A549 (cell line): ENCODE results near the gene SORL1-AS1.

Experiments
- ATAC-seq, 2 experiments: fragments of 200-7000 bp in 1 of 2; fragments of >200 bp in 1 of 2; cut with Nextera tagmentation in 1 of 2; cut with Tn5 transposase in 1 of 2; 3 replicates each; pipeline versions ENCODE4 v1.8.0 to v1.9.1; 2018 to 2020; ENCODE audit warnings: mild to moderate bottlenecking in 1 of 2, moderate library complexity in 1 of 2
- CTCF ChIA-PET: fragments of 300-600 bp; sonication (Branson Sonifier 250); formaldehyde crosslinking; extraction: SDS; loops from one replicate; lab custom pipeline; 2021; ENCODE audit warnings: antibody characterized with exemption, inconsistent platforms; lab: Yijun Ruan, JAX
- POLR2A ChIA-PET: fragments of 350-600 bp; formaldehyde crosslinking; extraction: SDS; loops from one replicate; lab custom pipeline; 2021; ENCODE audit warnings: antibody characterized with exemption, inconsistent platforms; lab: Yijun Ruan, JAX
- DNase-seq, 2 experiments: peaks; one replicate each; pipeline versions ENCODE4 v3.0.0 to v3.0.0-alpha.2; 2011 to 2016; ENCODE audit warnings: low read depth in 1 of 2, low spot score in 1 of 2
- FAIRE-seq: peaks from 2 replicates; lab custom pipeline; 2011; peaks lifted over from hg19 to GRCh38; lab: Jason Lieb, UNC
- H3K27ac ChIP-seq, 2 experiments: fragments of >200 bp; sonication (Bioruptor Twin); formaldehyde crosslinking; 3 replicates each; pipeline ENCODE4 v1.5.1; 2016 to 2017
- H3K4me1 ChIP-seq: fragments of >200 bp; sonication (Bioruptor Twin); formaldehyde crosslinking; 3 replicates; pipeline ENCODE4 v1.6.1; 2016
- H3K4me2 ChIP-seq: fragments of >200 bp; sonication (Bioruptor Twin); formaldehyde crosslinking; 3 replicates; pipeline ENCODE4 v1.6.1; 2016
- H3K4me3 ChIP-seq: fragments of >200 bp; sonication (Bioruptor Twin); formaldehyde crosslinking; 3 replicates; pipeline ENCODE4 v1.5.1; 2016
- H3K9me3 ChIP-seq: fragments of >200 bp; sonication (Bioruptor Twin); formaldehyde crosslinking; 3 replicates; pipeline ENCODE4 v1.6.1; 2016
- BCL3 ChIP-seq: fragments of >200 bp; sonication (Bioruptor Twin); formaldehyde crosslinking; IDR thresholded peaks from 3 replicates; pipeline ENCODE4 v1.6.1; 2016
- CBX2 ChIP-seq: fragments of 200-600 bp; sonication (generic); IDR thresholded peaks from 2 replicates; pipeline ENCODE4 v1.6.1; 2016; ENCODE audit warnings: low read depth, mild to moderate bottlenecking, borderline replicate concordance
- CEBPB ChIP-seq, 2 experiments: fragments of >200 bp in 1 of 2; sonication (Bioruptor Twin) in 1 of 2; formaldehyde crosslinking in 1 of 2; IDR thresholded peaks; 2 replicates each; pipeline ENCODE4 v1.6.1; 2012 to 2016
- EHF ChIP-seq: fragments of 250-450 bp; sonication (Bioruptor Pico); IDR thresholded peaks from 2 replicates; pipeline ENCODE4 v1.5.0; 2020; ENCODE audit warnings: mild to moderate bottlenecking
- ESRRA ChIP-seq: fragments of 150-350 bp; IDR thresholded peaks from 2 replicates; pipeline ENCODE4 v1.6.1; 2014; ENCODE audit warnings: mild to moderate bottlenecking, low read length, borderline replicate concordance
- FOSB ChIP-seq: fragments of 250-450 bp; sonication (Bioruptor Pico); IDR thresholded peaks from 2 replicates; pipeline ENCODE4 v1.5.0; 2020; ENCODE audit warnings: mild to moderate bottlenecking, moderate library complexity
- HEYL ChIP-seq: fragments of 250-450 bp; sonication (Bioruptor Pico); IDR thresholded peaks from 2 replicates; pipeline ENCODE4 v1.8.0; 2021; ENCODE audit warnings: mild to moderate bottlenecking, moderate library complexity
- HOXB5 ChIP-seq: fragments of 250-450 bp; sonication (Bioruptor Pico); IDR thresholded peaks from 2 replicates; pipeline ENCODE4 v1.5.0; 2020; ENCODE audit warnings: mild to moderate bottlenecking, moderate library complexity
- JUNB ChIP-seq: fragments of >200 bp; sonication (Bioruptor Twin); formaldehyde crosslinking; IDR thresholded peaks from 2 replicates; pipeline ENCODE4 v1.6.1; 2016
- KDM1A ChIP-seq: fragments of 200-600 bp; sonication (generic); IDR thresholded peaks from 2 replicates; pipeline ENCODE4 v1.6.1; 2016; ENCODE audit warnings: low read depth, mild to moderate bottlenecking
- MYC ChIP-seq: IDR thresholded peaks from 2 replicates; pipeline ENCODE4 v1.6.1; 2012; ENCODE audit warnings: mild to moderate bottlenecking, inconsistent platforms, low read length, improper control_type of control experiment, borderline replicate concordance
- POLR2AphosphoS2 ChIP-seq: conservative IDR thresholded peaks from 2 replicates; pipeline ENCODE4 v1.6.1; 2012; ENCODE audit warnings: low read length, improper control_type of control experiment, inconsistent platforms
- RCOR1 ChIP-seq: fragments of 150-350 bp; IDR thresholded peaks from 2 replicates; pipeline ENCODE4 v1.6.1; 2014; ENCODE audit warnings: antibody characterized with exemption, low read length, low read depth
- RFX5 ChIP-seq: fragments of 450-650 bp; IDR thresholded peaks from 2 replicates; pipeline ENCODE4 v1.7.1; 2014; ENCODE audit warnings: antibody characterized with exemption, mild to moderate bottlenecking, moderate library complexity
- RNF2 ChIP-seq: fragments of 200-600 bp; sonication (generic); IDR thresholded peaks from 2 replicates; pipeline ENCODE4 v1.6.1; 2016; ENCODE audit warnings: low read depth, mild to moderate bottlenecking, antibody characterized with exemption, moderate library complexity, borderline replicate concordance
- TFCP2L1 ChIP-seq: fragments of 250-450 bp; sonication (Bioruptor Pico); IDR thresholded peaks from 2 replicates; pipeline ENCODE4 v1.5.0; 2021; ENCODE audit warnings: mild to moderate bottlenecking
- ZFP36 ChIP-seq: fragments of 450-650 bp; IDR thresholded peaks from 2 replicates; pipeline ENCODE4 v1.6.1; 2014; ENCODE audit warnings: borderline replicate concordance; ENCODE audit not compliant: partially characterized antibody
- ZSCAN20 ChIP-seq: fragments of 250-450 bp; sonication (Bioruptor Pico); IDR thresholded peaks from 2 replicates; pipeline ENCODE4 v1.8.0; 2022; ENCODE audit warnings: mild to moderate bottlenecking, moderate library complexity
- WGBS: methylation state at CpG from one replicate; pipeline ENCODE4 v1.1.6; 2017; ENCODE audit errors: missing lambda C conversion rate; 5-methylcytosine and 5-hydroxymethylcytosine counted together
- TF ChIP-seq, protein P1 (sequence below): fragments of >200 bp; sonication (Bioruptor Twin); formaldehyde crosslinking; IDR thresholded peaks from 3 replicates; pipeline ENCODE4 v1.5.1; 2016
- TF ChIP-seq, protein P2 (sequence below): fragments of 250-450 bp; sonication (Bioruptor Pico); IDR thresholded peaks from 2 replicates; pipeline ENCODE4 v1.5.0; 2021; ENCODE audit warnings: mild to moderate bottlenecking, moderate library complexity, borderline replicate concordance
- TF ChIP-seq, protein P3 (sequence below): IDR thresholded peaks from 2 replicates; pipeline ENCODE4 v1.6.1; 2012; ENCODE audit warnings: low read depth, borderline replicate concordance

The SORL1-AS1 gene

DNA sequence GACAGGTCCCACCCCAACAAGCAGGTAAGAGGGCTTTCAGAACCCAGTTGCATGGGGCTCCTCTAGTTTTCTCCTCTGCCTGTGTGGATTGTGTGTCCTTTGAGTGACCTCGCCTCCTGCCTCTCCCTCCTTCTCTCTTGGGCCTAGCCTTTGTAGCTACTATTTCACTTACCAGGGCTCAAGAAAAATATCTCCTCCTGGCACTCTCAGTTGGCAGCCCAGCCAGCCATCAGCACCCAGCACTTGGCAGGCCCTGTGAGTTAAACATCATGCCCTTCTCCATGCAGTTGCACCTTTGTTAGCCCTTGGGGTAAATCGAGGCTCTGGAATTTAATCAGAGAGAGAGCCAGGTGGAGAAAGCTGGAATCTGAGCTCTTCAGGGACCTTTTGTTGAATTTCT lies 35.4 kb upstream of the SORL1-AS1 start:
- FAIRE-seq (no peak), DNase-seq (no peak), ATAC-seq (no peak)
- Histone ChIP-seq H3K27ac (no peak overlapping the region), H3K4me1 (no peaks in the 10 kb centered on the region), H3K4me2 (no peak overlapping the region), H3K9me3 (no peaks in the 10 kb centered on the region), H3K4me3 (no peak overlapping the region)
- TF ChIP-seq POLR2AphosphoS2 (no peak), ESRRA (no peak), ZSCAN20 (CRISPR knock-in tag) (no peak), KDM1A (no peak), BCL3 (no peak), CBX2 (no peak), TFCP2L1 (no peak), FOSB (no peak), RNF2 (no peak), RCOR1 (no peak), MYC (no peak), CEBPB (IDR thresholded peaks at IDR 0.05) (no peak), EHF (CRISPR knock-in tag) (no peak), HEYL (CRISPR knock-in tag) (no peak)
- TF ChIP-seq, protein P1, sequence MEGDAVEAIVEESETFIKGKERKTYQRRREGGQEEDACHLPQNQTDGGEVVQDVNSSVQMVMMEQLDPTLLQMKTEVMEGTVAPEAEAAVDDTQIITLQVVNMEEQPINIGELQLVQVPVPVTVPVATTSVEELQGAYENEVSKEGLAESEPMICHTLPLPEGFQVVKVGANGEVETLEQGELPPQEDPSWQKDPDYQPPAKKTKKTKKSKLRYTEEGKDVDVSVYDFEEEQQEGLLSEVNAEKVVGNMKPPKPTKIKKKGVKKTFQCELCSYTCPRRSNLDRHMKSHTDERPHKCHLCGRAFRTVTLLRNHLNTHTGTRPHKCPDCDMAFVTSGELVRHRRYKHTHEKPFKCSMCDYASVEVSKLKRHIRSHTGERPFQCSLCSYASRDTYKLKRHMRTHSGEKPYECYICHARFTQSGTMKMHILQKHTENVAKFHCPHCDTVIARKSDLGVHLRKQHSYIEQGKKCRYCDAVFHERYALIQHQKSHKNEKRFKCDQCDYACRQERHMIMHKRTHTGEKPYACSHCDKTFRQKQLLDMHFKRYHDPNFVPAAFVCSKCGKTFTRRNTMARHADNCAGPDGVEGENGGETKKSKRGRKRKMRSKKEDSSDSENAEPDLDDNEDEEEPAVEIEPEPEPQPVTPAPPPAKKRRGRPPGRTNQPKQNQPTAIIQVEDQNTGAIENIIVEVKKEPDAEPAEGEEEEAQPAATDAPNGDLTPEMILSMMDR = no peak
- ChIA-PET CTCF (interaction anchor here (1.2 kb wide), 1 partner anchor 37 kb away, joined by 4 read pairs; the partner anchor contains the start of gene SORL1), POLR2A (no interaction called here)
- WGBS = 55% methylated on average over 2 of the region's 2 CpGs

DNA sequence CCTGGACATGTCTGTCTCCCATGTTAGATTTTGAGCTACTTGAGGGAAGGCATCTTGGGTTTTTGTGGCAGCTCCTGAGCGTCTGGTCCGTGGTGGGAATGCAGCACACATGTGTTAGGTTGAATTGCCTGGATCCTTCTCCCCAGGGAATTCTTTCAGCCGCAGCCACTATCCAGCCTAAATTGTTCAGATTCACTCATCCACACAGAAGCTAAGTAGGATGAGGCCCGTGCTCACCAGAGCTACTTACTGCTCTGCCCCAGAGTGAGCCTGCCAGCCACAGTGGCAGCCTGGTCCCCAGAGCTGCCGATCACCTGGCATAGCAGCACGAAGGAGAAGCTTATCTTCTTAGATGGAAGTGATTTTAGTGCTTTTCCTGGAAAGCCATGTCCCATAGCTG lies 34.4 kb upstream of the SORL1-AS1 start:
- CTCF ChIA-PET = interaction anchor here (1.2 kb wide), 1 partner anchor 36 kb away, joined by 4 read pairs; the partner anchor contains the start of gene SORL1

More for the DNA sequence above, 34.4 kb upstream of the SORL1-AS1 start:
- POLR2A ChIA-PET = no interaction called here
- 74% methylated on average over 5 of the region's 6 CpGs for WGBS
- no peaks in the 10 kb centered on the region for H3K4me1 ChIP-seq
- DNase-seq (no peak), ATAC-seq (no peak), FAIRE-seq (no peak)
- TF ChIP-seq CEBPB (IDR thresholded peaks at IDR 0.05) (no peak), JUNB (no peak), ZFP36 (no peak), POLR2AphosphoS2 (no peak), HOXB5 (CRISPR knock-in tag) (no peak), RFX5 (no peak), ESRRA (no peak)
- TF ChIP-seq, protein P2, sequence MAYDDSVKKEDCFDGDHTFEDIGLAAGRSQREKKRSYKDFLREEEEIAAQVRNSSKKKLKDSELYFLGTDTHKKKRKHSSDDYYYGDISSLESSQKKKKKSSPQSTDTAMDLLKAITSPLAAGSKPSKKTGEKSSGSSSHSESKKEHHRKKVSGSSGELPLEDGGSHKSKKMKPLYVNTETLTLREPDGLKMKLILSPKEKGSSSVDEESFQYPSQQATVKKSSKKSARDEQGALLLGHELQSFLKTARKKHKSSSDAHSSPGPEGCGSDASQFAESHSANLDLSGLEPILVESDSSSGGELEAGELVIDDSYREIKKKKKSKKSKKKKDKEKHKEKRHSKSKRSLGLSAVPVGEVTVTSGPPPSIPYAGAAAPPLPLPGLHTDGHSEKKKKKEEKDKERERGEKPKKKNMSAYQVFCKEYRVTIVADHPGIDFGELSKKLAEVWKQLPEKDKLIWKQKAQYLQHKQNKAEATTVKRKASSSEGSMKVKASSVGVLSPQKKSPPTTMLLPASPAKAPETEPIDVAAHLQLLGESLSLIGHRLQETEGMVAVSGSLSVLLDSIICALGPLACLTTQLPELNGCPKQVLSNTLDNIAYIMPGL (CRISPR knock-in tag) = no peak
- TF ChIP-seq, protein P3, sequence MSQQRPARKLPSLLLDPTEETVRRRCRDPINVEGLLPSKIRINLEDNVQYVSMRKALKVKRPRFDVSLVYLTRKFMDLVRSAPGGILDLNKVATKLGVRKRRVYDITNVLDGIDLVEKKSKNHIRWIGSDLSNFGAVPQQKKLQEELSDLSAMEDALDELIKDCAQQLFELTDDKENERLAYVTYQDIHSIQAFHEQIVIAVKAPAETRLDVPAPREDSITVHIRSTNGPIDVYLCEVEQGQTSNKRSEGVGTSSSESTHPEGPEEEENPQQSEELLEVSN = no peak
- no peak overlapping the region for H3K4me2 ChIP-seq
- H3K4me3 ChIP-seq = no peak overlapping the region
- H3K9me3 ChIP-seq = no peaks in the 10 kb centered on the region
- H3K27ac ChIP-seq = no peak overlapping the region
